SK-N-MC (cell line): ENCODE data around the gene CELF1.

Experiments
- EZH2 ChIP-seq: fragments of 200-600 bp; sonication (generic); IDR thresholded peaks from one replicate; pipeline ENCODE4 v1.6.1; 2017; ENCODE audit warnings: antibody characterized with exemption
- POLR2AphosphoS5 ChIP-seq: IDR thresholded peaks from 2 replicates; pipeline ENCODE4 v1.6.1; 2012; ENCODE audit warnings: mild to moderate bottlenecking, low read depth, low read length, borderline replicate concordance

DNA sequence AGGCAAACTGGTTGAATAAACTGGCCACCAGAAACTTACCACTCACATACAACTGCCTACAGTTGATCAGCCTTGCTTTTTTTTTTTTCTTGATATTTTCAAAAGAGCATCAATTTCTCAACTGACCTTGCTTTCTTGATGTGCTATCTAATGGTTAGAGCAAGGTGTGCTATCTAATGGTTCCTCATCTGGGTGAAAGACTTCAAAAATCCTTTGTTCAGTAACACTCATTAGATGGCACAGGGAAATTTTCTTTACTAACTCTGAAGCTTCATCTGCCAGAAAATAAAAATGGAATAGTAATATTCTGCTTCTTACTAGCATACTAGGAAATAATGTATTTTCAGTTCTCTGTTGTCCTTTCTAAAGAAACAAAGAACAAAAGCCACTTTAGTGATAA is 52.8 kb downstream of the CELF1 start:
- no peak for TF ChIP-seq POLR2AphosphoS5
- no peak for TF ChIP-seq EZH2
